NCI-H748 (cell line): ENCODE measurements around the gene LYL1.

Source experiments
- DNase-seq: peaks from one replicate; lab custom pipeline; 2025; ENCODE audit not compliant: unreplicated experiment; lab: John Stamatoyannopoulos, UW

Gene LYL1

DNA sequence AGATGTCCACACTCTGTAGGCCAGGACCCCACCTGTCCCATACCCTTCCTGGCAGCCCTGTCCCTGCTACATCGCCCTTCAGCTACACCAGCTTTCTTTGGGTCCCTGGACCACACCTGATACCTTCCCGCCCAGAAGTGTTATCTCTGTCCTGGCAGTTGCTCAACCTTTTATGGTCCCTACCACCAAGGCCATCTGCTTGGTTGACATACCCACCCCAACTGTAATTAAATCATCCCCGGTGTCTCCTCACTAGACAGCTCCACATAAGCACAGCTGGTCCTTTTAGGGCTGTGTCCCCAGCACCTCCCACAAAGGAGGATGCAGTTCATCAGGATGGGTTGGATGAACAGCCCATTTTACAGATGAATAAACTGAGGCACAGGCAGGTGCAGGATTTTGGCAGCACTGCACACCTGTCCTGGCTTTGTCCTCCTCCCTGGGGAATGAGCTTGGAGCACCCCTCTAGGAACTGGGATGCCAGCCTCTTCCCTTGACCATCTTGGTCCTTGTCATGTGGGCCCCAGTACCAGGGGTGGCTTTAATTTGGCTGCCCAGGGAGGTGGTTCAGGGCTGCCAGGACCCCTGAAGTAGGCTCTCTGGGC, 28.3 kb upstream of the LYL1 start:
- DNase-seq: no peak

DNA sequence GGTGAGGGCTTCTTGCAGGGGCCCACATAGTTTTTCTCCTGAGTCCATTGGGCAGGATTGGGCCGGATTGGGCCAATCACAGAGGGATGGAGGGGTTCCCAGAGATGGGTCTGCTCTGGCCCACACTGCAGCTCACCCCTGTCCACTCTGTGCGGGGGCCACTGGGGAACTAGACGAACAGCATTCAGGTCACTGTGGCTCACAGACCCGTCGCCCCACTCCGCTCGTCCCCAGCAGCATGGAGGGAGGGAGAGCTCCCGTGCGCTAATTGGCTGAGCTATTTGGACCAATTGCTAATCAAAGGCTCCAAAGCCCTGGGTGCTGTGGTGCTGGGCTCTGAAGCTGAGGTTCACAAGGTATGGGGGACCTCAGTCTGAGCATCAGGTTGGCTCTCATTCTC, 26.7 kb upstream of the LYL1 start:
- DNase-seq: no peak

DNA sequence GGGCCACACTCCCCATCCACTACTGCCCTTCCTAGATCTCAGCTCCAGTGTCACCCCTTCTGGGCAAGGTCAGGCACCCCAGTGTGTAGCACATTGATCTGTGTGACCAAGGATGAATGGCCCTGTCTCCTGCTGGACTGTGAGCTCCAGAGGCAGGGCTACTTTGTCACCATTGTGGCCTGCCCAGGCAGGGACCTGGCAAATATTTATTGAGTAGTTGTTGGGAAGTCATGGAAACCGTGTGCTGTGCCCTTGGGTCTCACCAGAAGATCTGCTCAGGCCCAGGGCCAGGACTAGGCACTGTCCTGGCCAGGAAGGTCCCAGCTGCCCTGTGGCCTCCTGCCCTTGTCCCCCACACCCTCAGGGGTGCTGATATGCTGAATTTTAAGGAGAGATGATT, 25.9 kb upstream of the LYL1 start:
- no peak for DNase-seq

DNA sequence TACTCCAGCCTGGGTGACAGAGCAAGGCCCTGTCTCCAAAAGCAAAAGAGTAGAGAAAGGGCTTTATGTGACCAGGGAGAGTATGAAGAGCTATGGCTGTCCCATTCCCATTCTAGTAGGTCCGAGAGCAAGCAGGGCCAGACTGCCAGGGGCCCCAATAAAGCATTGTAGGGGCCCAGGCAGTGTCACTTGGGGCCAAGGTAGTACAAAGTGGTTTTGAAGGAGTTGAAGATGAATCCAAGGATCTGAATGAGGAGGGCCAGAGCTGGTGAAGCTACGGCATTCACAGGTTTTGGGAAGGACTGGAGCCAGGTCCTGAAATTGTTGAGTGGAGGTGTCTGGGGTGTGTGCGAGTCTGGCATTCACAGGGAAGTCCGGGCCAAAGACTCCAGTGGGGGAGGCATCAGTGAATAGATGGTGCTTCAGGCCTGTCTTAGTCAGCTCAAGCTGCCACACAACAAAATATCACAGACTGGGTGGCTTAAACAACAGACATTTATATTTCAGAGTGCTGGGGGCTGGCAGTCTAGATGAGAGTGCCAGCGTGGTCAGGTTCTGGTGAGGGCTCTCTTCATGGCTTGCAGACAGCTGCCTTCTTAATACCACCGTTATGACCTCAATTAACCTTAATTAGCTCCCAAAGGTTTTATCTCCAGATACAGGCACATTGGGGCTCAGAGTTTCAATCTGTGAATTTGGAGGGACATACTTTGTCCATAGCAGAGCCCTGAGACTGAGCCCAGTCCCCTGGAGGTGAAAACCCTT, 25.3 kb upstream of the LYL1 start:
- no peak for DNase-seq

DNA sequence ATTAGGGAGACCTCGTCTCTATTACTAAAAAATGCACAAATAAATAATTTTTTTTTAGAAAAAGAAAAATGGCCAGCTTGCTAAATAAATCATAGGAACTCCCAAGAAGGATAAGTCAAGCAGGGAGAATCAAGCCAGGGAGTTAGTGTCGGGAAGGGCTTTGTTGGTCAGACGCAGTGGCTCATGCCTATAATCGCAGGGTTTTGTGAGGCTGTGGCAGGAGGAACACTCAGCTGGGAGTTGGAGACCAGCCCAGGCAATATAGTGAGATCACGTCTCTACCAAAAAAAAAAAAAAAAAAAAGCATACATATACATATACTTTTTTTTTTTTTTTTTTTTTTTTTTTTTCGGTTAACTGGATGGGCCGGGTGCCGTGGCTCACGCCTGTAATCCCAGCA, 24.4 kb upstream of the LYL1 start:
- no peak for DNase-seq

DNA sequence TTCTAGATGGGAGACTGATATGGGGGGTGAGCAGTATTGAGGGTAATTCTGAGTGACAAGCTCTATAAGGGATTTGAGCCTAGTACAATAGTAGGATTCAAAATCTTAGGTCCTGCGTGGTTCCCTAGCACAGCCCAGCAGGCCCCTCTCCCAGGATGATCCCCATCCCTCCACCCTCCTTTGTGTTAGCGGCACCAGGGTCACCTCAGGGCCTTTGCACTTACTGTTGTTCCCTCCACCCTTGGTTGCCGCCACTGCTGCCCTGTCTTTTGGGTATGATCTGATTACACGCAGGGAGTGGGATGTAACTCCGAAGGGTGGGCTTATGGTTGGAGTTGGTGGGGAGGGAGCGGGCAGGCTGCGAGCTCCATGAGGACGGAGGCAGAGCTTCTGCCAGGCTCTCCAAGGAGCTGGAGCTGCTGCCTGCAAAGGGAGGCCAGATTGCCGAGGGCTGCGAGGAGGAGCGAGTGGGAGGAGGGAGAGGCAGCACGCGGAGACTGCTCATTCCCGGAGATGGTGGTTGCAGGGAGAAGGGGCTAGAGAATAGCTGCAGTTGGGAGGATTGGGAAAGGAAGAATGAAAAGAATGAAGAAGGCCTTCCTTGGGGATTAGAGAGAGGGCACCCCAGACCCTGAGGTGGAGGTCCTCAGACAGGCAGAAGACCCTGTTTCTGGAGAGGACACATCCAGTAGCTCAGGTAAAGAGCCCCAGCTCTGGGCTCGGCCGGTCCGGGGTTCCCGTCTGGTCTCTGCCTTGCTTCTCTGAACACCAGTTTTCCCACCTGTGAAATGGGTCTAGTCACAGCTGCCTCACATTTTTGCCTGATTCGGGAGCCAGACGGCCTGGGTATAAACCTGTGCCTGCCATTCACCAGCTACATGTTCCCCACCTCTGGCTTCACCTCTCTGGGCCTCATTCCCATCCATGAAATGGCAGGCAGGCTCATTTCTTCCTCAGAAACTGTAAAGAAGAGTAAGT, 20.6 kb upstream of the LYL1 start:
- no peak for DNase-seq

DNA sequence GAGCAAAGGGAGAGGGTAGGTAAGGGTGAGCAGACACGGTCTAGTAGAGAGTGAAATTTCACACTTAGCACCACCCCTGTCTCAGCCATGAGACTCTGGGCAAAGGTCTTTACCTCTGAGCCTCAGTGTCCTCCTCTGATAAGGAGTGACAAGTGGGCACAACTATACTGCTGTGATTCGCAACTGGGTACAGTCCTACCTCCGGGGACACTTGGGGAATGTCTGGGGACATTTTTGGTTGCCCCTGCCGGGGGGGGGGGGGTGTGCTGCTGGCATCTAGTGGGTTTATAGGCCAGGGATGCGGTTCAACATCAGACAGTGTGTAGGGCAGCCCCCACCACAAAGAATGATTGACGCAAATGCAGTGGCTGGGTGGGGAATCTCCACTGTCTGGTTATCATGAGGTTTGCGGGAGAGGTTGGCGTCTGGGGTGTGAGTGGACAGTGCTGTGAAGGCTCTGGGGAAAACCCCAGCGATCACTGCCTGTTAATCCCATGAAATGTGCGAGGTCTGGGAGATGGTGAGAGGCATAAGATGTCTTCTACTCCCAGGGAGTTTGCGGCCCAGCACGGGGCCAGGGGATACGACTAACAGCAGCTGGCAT, 19.7 kb upstream of the LYL1 start:
- no peak for DNase-seq

DNA sequence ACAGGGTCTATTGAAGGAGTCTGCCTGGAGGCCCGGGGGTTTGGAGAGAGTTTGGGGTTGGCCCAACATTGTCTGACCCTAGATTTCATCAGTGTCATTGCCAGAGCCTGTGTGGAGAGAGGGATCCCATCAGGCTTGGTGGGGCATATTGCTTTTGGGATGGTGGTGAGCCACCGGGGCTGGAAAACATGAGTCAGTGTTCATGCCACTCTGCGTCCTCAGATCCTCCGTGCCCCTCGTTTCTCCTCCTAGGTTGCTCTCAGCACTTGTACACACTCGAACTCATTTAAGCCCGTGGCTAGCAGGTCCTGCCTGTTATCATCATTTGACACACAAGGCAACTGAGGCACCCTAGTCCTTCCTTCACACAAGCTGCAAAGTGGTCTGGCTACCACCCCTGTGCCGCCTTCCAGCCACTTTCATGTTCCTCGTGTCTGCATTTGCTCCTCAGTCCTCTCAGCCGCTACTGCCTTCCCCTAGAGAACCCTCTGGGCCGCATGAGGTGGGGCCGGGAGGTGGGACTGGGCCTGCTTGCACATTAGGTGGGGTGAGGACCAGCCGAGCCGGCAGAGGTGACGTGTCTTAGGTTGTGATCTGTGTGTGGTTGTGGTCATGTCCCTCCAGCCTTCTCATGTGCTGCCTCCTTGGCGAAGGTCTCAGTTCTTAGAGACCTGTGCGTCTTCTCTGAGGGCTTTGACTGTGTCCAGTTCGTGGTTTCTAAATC, 19.1 kb upstream of the LYL1 start:
- no peak for DNase-seq

DNA sequence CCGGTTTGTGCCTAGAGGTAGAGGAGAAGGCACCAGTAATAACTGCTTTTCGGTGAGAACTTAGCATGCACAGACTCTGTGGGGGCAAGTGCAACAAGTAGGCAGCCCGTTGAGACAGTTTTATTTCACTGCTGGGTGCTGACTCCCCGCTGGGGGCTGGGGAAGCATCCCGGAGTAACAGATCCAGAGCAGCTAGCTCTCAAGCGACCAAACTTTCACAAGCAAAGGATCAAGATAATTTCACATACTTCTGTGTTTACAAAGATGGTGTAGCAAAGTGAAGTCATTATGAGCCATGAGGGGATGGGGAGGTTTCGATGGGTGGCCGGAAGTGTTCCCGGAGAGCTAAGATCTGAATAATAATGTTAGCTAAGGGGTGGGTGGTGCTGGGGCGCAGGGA, 18.2 kb upstream of the LYL1 start:
- no peak for DNase-seq

DNA sequence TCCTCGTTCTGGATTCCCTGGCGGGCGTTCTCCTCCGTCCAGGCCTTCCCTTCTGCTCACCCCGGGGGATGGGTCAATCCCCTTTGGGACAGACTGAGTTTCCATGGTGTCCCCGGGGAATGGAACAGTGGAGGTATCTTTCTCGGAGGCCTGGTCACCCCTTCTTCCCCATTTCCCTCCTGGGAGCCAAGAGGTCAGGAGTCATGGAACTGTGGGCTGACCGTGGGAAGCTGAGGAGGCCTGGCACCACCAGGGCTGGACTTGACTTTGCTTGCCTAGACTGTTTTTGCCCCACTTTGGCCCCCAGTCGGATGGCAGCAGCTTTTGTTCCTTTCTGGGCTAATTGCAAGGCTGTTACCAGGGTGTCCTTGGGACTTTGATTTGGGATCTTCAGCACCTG, 17.4 kb upstream of the LYL1 start:
- no peak for DNase-seq

DNA sequence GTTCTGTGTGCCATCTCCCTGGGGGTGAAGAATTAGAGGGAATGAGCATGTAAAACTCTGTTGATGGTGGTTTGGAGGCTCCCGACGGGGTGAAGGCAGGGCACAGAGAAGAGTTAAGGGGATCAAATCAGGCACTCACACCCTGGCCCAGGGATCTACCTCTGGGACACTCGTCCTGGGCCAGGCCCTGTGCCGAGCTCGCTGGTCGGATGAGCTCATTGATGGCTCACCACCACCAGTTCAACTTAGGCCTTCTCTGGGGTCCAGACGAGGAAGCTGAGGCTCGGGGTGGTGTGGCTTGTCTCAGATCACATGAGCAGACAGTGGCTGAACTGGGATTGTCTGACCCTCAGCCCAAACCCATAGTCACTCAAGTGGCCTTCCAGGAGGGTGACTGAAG, 17.0 kb upstream of the LYL1 start:
- no peak for DNase-seq

DNA sequence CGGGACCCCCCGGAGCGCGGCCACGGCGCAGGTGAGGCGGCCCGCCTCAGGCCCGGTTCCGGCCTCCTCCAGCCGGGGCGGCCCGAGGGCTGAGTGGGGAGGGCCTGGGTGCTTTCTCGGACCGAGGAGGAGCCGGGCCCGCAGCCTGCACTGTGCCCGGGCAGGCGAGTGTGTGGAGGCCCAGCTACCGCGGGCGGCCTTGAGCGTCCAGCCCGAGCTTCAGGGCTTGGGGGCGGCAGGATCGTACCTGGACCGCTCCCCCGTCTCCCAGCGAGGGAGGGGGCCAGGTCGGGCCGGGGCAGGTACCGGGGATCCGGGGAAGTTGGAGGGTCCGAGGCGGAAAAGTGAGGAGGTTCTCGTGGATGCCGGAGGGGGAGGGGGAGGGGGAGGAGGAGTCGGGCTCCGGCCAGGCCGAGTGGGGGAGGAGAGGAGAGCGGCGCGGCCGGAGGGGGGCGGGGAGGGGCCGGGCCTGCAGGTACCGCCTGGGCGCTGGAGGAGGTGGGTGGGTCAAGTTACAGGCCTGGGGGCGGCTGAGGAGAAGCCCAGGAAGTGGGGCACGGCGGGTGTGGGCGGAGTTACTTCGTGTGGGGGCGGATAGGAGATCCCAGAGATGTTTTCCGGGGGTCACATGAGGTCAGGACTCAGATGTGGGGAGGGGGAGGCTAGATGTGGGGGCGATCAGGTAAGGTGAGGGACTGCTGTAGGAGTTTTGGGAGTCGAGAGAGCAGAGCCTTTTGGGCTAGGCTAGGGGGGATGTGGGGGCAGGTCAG, 16.0 kb upstream of the LYL1 start:
- peak; percentile 76 for DNase-seq

DNA sequence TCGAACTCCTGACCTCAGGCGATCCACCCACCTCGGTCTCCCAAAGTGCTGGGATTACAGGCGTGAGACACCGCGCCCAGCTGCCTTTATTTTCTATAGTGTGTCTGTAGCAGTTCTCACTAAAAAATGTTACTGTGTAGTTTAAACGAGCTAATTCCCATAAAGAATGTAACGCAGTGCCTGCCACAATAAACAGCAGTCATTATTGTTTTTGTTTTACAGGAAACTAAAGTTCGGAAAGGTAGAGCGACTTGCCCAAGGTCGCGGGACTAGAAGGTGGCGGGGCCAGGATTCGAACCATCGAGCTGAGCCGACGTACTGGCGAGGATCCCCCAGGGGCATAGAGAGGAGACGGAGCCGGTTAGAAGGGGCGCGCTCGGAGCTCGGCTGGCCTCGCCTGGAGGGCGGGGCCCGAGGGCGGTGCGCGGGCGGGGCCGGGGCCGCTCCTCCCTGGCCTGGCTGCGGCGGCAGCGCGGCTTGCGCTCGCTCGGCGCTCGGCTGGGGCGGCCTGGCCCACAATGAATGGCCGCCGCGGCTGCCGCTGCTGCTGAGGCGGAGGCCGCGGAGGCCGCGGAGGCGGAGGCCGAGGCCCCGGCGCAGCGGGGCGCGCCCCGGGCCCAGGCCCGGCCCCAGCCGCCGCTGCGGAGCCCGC, 15.2 kb upstream of the LYL1 start, which contains the start of gene NACC1:
TSS of gene NACC1 (plus strand) at position 493 of the 652 bp plus-strand sequence. CDS start 16,944 bp downstream, outside the sequence.
- DNase-seq: peak; percentile 89

DNA sequence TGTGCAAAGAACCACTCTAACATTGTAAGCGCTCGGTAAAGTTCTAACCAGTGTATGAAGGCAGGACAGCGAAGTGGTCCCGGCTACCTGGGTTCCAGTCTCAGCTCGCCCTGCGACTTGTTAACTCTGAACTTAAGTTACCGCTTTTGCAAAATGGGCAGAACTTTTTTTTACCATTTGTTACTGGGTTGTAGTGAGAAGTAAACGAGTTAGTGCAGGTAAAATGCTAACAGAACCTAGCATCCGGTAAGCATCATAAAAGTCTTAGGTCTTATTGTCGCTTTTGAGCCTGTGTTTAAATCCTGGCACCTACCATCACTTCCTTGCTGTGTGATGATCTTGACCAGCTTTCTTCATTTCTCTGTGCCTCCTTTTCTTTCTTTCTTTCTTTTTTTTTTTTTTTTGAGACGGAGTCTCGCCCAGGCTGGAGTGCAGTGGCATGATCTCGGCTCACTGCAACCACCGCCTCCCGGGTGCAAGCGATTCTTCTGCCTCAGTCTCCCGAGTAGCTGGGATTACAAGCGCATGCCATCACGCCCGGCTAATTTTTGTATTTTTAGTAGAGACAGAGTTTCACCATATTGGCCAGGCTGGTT, 14.6 kb upstream of the LYL1 start:
- peak; percentile 38 for DNase-seq

DNA sequence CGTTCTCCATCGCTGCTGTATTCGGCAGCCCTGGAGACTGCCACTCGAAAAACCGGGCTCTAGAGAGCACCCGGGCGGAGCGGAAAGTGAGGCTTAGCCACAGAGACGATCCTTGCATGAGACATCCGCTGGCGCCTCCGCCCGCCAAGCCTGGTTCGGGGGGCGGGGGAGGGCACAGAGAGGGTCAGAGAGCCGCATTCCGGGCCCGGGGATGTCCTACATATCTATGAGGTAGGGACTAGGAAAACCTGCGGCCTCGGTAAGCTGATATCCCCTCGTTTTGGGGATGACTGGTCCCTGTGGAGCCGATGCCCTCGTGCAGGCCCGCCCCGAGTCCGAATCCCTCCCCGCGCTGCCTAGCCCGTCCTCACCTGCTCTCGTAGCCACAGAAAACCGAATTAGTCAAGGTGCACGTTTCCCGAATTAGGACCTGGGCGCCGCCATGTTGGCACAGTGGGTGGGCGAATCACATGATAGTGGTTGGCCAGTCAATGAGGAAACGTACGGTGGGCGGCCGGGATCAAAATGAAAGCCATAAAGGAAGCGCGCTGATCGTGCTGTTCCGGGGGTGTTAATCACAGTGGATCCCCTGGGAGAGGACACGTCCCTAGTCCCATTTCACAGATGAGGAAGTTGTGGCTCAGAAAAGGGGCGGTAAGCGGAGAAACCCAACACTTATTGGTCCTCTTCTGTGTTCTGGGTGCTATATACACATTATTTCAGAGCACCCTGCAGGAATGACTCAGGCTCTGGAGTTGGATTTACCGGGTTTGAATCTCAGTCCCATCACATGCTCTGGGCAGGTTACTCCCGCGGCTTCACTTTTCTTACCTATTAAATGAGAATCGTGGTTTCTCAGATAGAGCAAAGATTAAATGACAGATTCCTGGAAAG, 13.9 kb upstream of the LYL1 start, which contains the start of gene TRMT1:
TSS of gene TRMT1 (minus strand) at position 459 of the 894 bp plus-strand sequence. CDS start at position 118, 341 bp downstream.
- DNase-seq: peak; percentile 86

DNA sequence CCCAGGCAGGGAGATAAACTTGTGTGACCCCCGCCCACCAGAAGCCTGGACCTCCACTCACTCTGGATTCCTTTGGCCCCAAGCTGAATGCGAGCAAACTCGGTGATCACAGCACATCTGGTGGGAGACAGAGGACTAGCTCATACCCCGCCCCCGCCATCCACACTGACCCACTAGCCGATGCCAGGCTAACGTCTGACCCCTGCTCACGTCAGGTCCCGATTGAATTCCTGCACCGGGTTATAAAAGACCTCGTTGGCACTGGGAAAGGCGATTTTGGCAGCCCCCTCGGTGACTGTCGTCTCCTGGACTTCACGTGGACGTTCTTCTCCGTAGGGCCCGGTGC, 13.3 kb upstream of the LYL1 start:
- DNase-seq: no peak

DNA sequence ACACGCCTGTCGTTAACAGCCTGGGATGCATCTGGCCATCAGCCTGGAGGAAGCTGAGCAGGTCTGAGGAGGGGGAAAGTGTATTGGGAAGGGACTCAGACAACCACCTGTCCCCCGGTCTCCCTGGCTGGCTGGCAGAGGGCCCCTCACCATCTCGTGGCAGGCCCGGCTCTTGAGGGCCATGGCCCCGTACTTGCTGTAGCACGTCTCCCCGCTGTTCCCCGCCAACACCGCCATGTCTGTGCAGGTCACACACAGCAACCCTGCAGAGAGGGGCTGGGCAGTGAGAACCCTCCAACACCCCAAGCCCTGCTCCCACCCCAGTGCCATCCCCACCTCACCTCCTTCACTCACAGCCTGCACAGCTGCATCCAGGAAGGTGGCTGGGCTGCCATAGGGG, 9.9 kb upstream of the LYL1 start:
- DNase-seq: no peak

DNA sequence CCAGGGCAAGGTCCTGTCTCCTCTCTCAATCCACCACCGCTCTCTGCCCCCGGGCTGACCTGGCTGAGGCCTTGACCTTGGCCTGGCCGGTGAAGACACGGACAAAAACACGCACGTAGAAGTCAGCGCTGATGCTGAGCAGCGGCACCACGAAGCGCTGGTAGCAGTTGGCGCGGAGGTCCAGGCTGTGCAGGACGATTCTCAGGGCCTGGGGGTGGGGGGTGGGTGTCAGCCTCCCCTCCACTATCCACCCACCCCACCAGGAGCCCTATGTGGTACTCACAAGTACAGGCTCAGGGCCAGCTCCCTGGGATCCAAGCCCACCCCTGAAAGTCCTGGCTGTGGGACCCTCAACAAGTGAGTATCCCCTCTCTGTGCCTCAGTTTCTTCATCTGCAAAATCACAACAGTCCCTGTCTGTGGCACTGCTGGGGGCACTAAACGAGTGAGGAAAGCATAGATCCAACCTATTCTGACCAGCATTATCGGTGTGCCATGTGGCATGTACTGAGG, 7.5 kb upstream of the LYL1 start:
- DNase-seq: no peak
